ENCODE measurements around the gene TIPARP. TPM values are rescaled to one million over a fixed set of nuclear protein-coding genes. Genes with fewer than 3 reads are reported as not detected.

The TIPARP gene
- total and polyA plus RNA-seq, 4 donors: 4.4 to 13.6 (median 8.8) TPM

DNA sequence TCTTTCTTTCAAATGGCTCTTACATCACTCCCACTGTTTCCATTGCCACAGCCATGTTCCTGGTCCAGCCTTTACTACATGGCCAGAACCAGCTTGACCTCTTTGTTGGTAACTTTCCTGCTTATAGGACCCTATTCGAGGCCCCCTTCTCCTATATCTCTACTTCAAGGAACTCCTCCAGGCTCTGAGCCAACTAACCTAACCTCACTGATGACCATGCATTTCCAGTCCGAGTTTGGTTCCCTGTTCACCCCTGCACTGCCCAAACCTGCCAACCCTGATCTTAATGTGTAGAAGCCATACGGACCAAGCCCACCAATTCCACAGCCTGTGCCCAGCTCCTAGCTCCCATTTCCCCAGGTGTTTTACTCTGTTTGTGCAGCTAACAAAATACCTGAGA, 38.4 kb upstream of the TIPARP start:
- no peaks in the 10 kb centered on the region for H3K4me1 ChIP-seq (ENCODE audit: control insufficient read depth in 4 of 4, insufficient read depth in 4 of 4, low read length in 3 of 4)
- TF ChIP-seq, protein P1, sequence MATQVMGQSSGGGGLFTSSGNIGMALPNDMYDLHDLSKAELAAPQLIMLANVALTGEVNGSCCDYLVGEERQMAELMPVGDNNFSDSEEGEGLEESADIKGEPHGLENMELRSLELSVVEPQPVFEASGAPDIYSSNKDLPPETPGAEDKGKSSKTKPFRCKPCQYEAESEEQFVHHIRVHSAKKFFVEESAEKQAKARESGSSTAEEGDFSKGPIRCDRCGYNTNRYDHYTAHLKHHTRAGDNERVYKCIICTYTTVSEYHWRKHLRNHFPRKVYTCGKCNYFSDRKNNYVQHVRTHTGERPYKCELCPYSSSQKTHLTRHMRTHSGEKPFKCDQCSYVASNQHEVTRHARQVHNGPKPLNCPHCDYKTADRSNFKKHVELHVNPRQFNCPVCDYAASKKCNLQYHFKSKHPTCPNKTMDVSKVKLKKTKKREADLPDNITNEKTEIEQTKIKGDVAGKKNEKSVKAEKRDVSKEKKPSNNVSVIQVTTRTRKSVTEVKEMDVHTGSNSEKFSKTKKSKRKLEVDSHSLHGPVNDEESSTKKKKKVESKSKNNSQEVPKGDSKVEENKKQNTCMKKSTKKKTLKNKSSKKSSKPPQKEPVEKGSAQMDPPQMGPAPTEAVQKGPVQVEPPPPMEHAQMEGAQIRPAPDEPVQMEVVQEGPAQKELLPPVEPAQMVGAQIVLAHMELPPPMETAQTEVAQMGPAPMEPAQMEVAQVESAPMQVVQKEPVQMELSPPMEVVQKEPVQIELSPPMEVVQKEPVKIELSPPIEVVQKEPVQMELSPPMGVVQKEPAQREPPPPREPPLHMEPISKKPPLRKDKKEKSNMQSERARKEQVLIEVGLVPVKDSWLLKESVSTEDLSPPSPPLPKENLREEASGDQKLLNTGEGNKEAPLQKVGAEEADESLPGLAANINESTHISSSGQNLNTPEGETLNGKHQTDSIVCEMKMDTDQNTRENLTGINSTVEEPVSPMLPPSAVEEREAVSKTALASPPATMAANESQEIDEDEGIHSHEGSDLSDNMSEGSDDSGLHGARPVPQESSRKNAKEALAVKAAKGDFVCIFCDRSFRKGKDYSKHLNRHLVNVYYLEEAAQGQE (IDR thresholded peaks at IDR 0.05): no peak
- TF ChIP-seq JUND (IDR thresholded peaks at IDR 0.05): no peak
- TF ChIP-seq, protein P2, sequence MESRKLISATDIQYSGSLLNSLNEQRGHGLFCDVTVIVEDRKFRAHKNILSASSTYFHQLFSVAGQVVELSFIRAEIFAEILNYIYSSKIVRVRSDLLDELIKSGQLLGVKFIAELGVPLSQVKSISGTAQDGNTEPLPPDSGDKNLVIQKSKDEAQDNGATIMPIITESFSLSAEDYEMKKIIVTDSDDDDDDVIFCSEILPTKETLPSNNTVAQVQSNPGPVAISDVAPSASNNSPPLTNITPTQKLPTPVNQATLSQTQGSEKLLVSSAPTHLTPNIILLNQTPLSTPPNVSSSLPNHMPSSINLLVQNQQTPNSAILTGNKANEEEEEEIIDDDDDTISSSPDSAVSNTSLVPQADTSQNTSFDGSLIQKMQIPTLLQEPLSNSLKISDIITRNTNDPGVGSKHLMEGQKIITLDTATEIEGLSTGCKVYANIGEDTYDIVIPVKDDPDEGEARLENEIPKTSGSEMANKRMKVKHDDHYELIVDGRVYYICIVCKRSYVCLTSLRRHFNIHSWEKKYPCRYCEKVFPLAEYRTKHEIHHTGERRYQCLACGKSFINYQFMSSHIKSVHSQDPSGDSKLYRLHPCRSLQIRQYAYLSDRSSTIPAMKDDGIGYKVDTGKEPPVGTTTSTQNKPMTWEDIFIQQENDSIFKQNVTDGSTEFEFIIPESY (IDR thresholded peaks at IDR 0.05): no peak
- no peak for TF ChIP-seq GABPA (IDR thresholded peaks at IDR 0.05 in 1 of 2, conservative IDR thresholded peaks at IDR 0.05 in 1 of 2)
- TF ChIP-seq YY1 (IDR thresholded peaks at IDR 0.05): no peak
- no peak for TF ChIP-seq FOXA2 (IDR thresholded peaks at IDR 0.05)
- TF ChIP-seq, protein P3, sequence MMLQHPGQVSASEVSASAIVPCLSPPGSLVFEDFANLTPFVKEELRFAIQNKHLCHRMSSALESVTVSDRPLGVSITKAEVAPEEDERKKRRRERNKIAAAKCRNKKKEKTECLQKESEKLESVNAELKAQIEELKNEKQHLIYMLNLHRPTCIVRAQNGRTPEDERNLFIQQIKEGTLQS (IDR thresholded peaks at IDR 0.05): no peak
- TF ChIP-seq SP1 (IDR thresholded peaks at IDR 0.05): no peak
- TF ChIP-seq HNF4G (IDR thresholded peaks at IDR 0.05): no peak
- no peak for TF ChIP-seq EGR1 (IDR thresholded peaks at IDR 0.05; ENCODE audit: low read depth in 2 of 2)
- TF ChIP-seq FOXA1 (IDR thresholded peaks at IDR 0.05): no peak
- no peak for TF ChIP-seq TAF1 (conservative IDR thresholded peaks at IDR 0.05)
- H3K9ac ChIP-seq (ENCODE audit: low read depth in 1 of 2, low read length in 2 of 2): no peak overlapping the region
- H3K9me3 ChIP-seq (ENCODE audit: control insufficient read depth in 4 of 4, low read length in 3 of 4): no peaks in the 10 kb centered on the region
- WGBS: 74% methylated on average over 3 of the region's 3 CpGs
- H3K36me3 ChIP-seq (ENCODE audit: control insufficient read depth in 4 of 4, insufficient read depth in 3 of 4, low read depth in 1 of 4, low read length in 3 of 4): no peaks in the 10 kb centered on the region
- H3K27ac ChIP-seq (ENCODE audit: low read depth in 1 of 2, low read length in 2 of 2): no peak overlapping the region
- H3K4me3 ChIP-seq (ENCODE audit: low read depth in 1 of 3, low read length in 3 of 3): no peak overlapping the region
- DNase-seq (ENCODE audit: low spot score): no peak
- no peaks in the 10 kb centered on the region for H3K27me3 ChIP-seq (ENCODE audit: control insufficient read depth in 4 of 4, insufficient read depth in 4 of 4, low read length in 3 of 4)

DNA sequence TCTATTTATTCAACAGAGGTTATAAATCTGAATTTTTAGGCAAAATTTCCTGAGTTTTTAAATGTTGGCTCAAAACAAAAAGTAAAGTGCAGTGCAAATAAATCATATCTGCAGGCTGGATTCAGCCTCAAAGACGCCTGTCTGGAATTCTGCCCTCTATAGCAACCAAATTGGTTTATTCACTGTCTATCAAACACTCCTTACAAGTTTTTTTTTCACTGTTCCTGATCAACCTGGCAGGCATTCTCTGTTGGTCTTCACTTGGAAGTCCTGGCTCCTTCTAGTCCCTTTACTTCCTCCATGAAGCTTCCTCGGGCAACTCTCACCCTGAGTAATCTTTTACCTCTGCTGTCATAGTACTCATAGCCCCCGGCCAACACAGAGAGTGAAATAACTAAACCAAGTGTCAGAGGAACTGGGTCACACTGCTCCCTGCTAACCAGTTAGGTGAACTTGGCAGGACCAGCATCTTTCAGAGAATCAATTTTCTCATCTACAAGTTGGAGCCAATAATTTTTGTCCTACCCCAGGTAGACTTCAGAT, 36.8 kb upstream of the TIPARP start:
- no peaks in the 10 kb centered on the region for H3K4me1 ChIP-seq (ENCODE audit: control insufficient read depth in 4 of 4, insufficient read depth in 4 of 4, low read length in 3 of 4)
- H3K27me3 ChIP-seq (ENCODE audit: control insufficient read depth in 4 of 4, insufficient read depth in 4 of 4, low read length in 3 of 4): no peaks in the 10 kb centered on the region
- TF ChIP-seq JUND (IDR thresholded peaks at IDR 0.05) (no peak), FOXA1 (IDR thresholded peaks at IDR 0.05) (no peak), GABPA (IDR thresholded peaks at IDR 0.05 in 1 of 2, conservative IDR thresholded peaks at IDR 0.05 in 1 of 2) (no peak), RXRA (IDR thresholded peaks at IDR 0.05) (no peak), SP1 (IDR thresholded peaks at IDR 0.05) (no peak), YY1 (IDR thresholded peaks at IDR 0.05) (no peak), RAD21 (IDR thresholded peaks at IDR 0.05) (no peak), TAF1 (conservative IDR thresholded peaks at IDR 0.05) (no peak), HNF4A (conservative IDR thresholded peaks at IDR 0.05) (no peak), NR2F2 (IDR thresholded peaks at IDR 0.05) (no peak), EGR1 (IDR thresholded peaks at IDR 0.05; ENCODE audit: low read depth in 2 of 2) (no peak)
- TF ChIP-seq, protein P3 (IDR thresholded peaks at IDR 0.05): no peak
- TF ChIP-seq, protein P4, sequence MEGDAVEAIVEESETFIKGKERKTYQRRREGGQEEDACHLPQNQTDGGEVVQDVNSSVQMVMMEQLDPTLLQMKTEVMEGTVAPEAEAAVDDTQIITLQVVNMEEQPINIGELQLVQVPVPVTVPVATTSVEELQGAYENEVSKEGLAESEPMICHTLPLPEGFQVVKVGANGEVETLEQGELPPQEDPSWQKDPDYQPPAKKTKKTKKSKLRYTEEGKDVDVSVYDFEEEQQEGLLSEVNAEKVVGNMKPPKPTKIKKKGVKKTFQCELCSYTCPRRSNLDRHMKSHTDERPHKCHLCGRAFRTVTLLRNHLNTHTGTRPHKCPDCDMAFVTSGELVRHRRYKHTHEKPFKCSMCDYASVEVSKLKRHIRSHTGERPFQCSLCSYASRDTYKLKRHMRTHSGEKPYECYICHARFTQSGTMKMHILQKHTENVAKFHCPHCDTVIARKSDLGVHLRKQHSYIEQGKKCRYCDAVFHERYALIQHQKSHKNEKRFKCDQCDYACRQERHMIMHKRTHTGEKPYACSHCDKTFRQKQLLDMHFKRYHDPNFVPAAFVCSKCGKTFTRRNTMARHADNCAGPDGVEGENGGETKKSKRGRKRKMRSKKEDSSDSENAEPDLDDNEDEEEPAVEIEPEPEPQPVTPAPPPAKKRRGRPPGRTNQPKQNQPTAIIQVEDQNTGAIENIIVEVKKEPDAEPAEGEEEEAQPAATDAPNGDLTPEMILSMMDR (IDR thresholded peaks at IDR 0.05; ENCODE audit: low read depth, low read length, missing input control): no peak
- TF ChIP-seq, protein P2 (IDR thresholded peaks at IDR 0.05): no peak
- TF ChIP-seq, protein P5, sequence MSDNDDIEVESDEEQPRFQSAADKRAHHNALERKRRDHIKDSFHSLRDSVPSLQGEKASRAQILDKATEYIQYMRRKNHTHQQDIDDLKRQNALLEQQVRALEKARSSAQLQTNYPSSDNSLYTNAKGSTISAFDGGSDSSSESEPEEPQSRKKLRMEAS (IDR thresholded peaks at IDR 0.05): no peak
- no peak for DNase-seq (ENCODE audit: low spot score)
- WGBS: 62% methylated on average over 3 of the region's 3 CpGs
- H3K4me3 ChIP-seq (ENCODE audit: low read depth in 1 of 3, low read length in 3 of 3): no peak overlapping the region
- H3K9me3 ChIP-seq (ENCODE audit: control insufficient read depth in 4 of 4, low read length in 3 of 4): no peaks in the 10 kb centered on the region
- H3K9ac ChIP-seq (ENCODE audit: low read depth in 1 of 2, low read length in 2 of 2): no peak overlapping the region
- H3K36me3 ChIP-seq (ENCODE audit: control insufficient read depth in 4 of 4, insufficient read depth in 3 of 4, low read depth in 1 of 4, low read length in 3 of 4): no peaks in the 10 kb centered on the region
- no peak overlapping the region for H3K27ac ChIP-seq (ENCODE audit: low read depth in 1 of 2, low read length in 2 of 2)
